OCI-LY1 (cell line): ENCODE measurements around the gene EDC4.

Experiments
- H2AFZ ChIP-seq: fragments of 200-600 bp; sonication (generic), shearing (Covaris generic); 2 replicates; pipeline ENCODE4 v1.6.0; 2014; ENCODE audit warnings: antibody characterized with exemption, mild to moderate bottlenecking, low read length
- H3F3A ChIP-seq: fragments of 200-600 bp; sonication (generic), shearing (Covaris generic); 2 replicates; pipeline ENCODE4 v1.6.0; 2014; ENCODE audit warnings: mild to moderate bottlenecking, antibody characterized with exemption, low read length, moderate library complexity; ENCODE audit not compliant: insufficient read depth
- H3K27ac ChIP-seq: fragments of 200-600 bp; sonication (generic); 2 replicates; pipeline ENCODE4 v1.5.1; 2014; ENCODE audit warnings: low read length, mixed run types, mild to moderate bottlenecking, low read depth; ENCODE audit not compliant: poor library complexity, severe bottlenecking
- H3K27me3 ChIP-seq: fragments of 200-600 bp; sonication (generic); 2 replicates; pipeline ENCODE4 v1.6.0; 2014; ENCODE audit warnings: antibody characterized with exemption, mild to moderate bottlenecking, low read length, moderate library complexity; ENCODE audit not compliant: insufficient read depth
- H3K36me3 ChIP-seq: fragments of 200-600 bp; sonication (generic); 2 replicates; pipeline ENCODE4 v1.6.1; 2014; ENCODE audit warnings: mild to moderate bottlenecking, antibody characterized with exemption, low read length, moderate library complexity, mixed read lengths; ENCODE audit not compliant: insufficient read depth
- H3K4me1 ChIP-seq: fragments of 200-600 bp; sonication (generic); 2 replicates; pipeline ENCODE4 v1.5.1; 2014; ENCODE audit warnings: mild to moderate bottlenecking, low read length, moderate library complexity; ENCODE audit not compliant: insufficient read depth, severe bottlenecking
- H3K4me2 ChIP-seq: fragments of 200-600 bp; sonication (generic), shearing (Covaris generic); 2 replicates; pipeline ENCODE4 v1.6.1; 2014; ENCODE audit warnings: low read length
- H3K4me3 ChIP-seq: fragments of 200-600 bp; sonication (generic); 2 replicates; pipeline ENCODE4 v1.5.1; 2014; ENCODE audit warnings: low read length, low read depth, mild to moderate bottlenecking, mixed read lengths; ENCODE audit not compliant: poor library complexity, severe bottlenecking
- H3K79me2 ChIP-seq: fragments of 200-600 bp; shearing (Covaris generic); 2 replicates; pipeline ENCODE4 v1.6.1; 2016; ENCODE audit warnings: mixed run types, low read length, mixed read lengths; ENCODE audit not compliant: insufficient read depth
- H3K9ac ChIP-seq: fragments of 200-600 bp; sonication (generic), shearing (Covaris generic); 2 replicates; pipeline ENCODE4 v1.6.1; 2014; ENCODE audit warnings: mild to moderate bottlenecking, low read length, mixed read lengths
- H3K9me2 ChIP-seq: fragments of 200-600 bp; sonication (generic), shearing (Covaris generic); 2 replicates; pipeline ENCODE4 v1.6.1; 2014; ENCODE audit warnings: low read depth, mild to moderate bottlenecking, low read length, mixed read lengths
- H3K9me3 ChIP-seq: fragments of 200-600 bp; shearing (Covaris generic); 2 replicates; pipeline ENCODE4 v1.6.1; 2014; ENCODE audit warnings: low read length, mixed read lengths
- H4K20me1 ChIP-seq: fragments of 200-600 bp; sonication (generic), shearing (Covaris generic); 2 replicates; pipeline ENCODE4 v1.6.0; 2016; ENCODE audit warnings: mild to moderate bottlenecking, low read length; ENCODE audit not compliant: insufficient read depth
- CTCF ChIP-seq: fragments of 200-600 bp; sonication (generic), shearing (Covaris generic); IDR thresholded peaks from 2 replicates; pipeline ENCODE4 v1.5.1; 2017; ENCODE audit warnings: mild to moderate bottlenecking, antibody characterized with exemption, low read length, moderate library complexity, mixed read lengths
- EZH2 ChIP-seq: fragments of 200-600 bp; sonication (generic), shearing (Covaris generic); IDR thresholded peaks from 2 replicates; pipeline ENCODE4 v1.8.0; 2017; ENCODE audit warnings: borderline replicate concordance, mixed run types, mild to moderate bottlenecking, antibody characterized with exemption, low read length, moderate library complexity, mixed read lengths

The EDC4 gene

GRCh38 chr16:67878232-67878631, 5.4 kb downstream of the EDC4 start:
- TF ChIP-seq CTCF (no peak), EZH2 (no peak)
- Histone ChIP-seq H3K4me1 (peaks cover 16% of the 10 kb centered on the region), H2AFZ (no peak overlapping the region), H3K9me3 (no peaks in the 10 kb centered on the region), H3K4me3 (no peak overlapping the region), H3K79me2 (peaks cover 25% of the 10 kb centered on the region), H3K36me3 (peaks cover 75% of the 10 kb centered on the region), H3F3A (no peaks in the 10 kb centered on the region), H3K9me2 (no peaks in the 10 kb centered on the region), H3K27me3 (no peaks in the 10 kb centered on the region), H4K20me1 (no peaks in the 10 kb centered on the region), H3K4me2 (no peak overlapping the region), H3K9ac (no peak overlapping the region), H3K27ac (no peak overlapping the region)

DNA sequence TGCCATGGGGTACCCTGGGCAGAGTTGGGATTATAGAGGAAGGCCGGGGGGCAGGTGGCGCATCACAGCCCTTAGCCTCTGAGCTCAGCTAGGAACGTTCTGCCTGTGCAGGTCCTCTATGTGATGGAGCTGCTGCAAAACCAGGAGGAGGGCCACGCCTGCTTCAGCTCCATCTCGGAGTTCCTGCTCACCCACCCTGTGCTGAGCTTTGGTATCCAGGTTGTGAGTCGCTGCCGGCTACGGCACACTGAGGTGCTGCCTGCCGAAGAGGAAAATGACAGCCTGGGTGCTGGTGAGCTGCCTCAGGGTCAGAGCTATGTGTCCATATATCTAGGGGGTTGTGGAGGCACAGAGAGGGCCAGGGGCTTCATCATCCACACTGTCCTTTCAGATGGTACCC, 6.0 kb downstream of the EDC4 start:
- Histone ChIP-seq H3K36me3 (peaks cover 81% of the 10 kb centered on the region), H3K4me3 (no peak overlapping the region), H3K79me2 (peaks cover 19% of the 10 kb centered on the region), H3K4me1 (peaks cover 13% of the 10 kb centered on the region), H3K9me2 (no peaks in the 10 kb centered on the region), H3K4me2 (no peak overlapping the region), H3K27ac (no peak overlapping the region), H3K27me3 (no peaks in the 10 kb centered on the region), H2AFZ (no peak overlapping the region), H3K9ac (no peak overlapping the region), H3F3A (no peaks in the 10 kb centered on the region), H3K9me3 (no peaks in the 10 kb centered on the region), H4K20me1 (no peaks in the 10 kb centered on the region)
- TF ChIP-seq EZH2, result no peak
- no peak for TF ChIP-seq CTCF

GRCh38 chr16:67879462-67879861, 6.6 kb downstream of the EDC4 start:
- Histone ChIP-seq H3K4me2 (no peak overlapping the region), H2AFZ (no peak overlapping the region), H4K20me1 (no peaks in the 10 kb centered on the region), H3F3A (no peaks in the 10 kb centered on the region), H3K9me3 (no peaks in the 10 kb centered on the region), H3K36me3 (peaks cover 87% of the 10 kb centered on the region), H3K9me2 (no peaks in the 10 kb centered on the region), H3K27me3 (no peaks in the 10 kb centered on the region), H3K27ac (no peak overlapping the region), H3K4me3 (no peak overlapping the region), H3K4me1 (peaks cover 7% of the 10 kb centered on the region), H3K79me2 (peaks cover 12% of the 10 kb centered on the region; the same call in 1 of the 2 replicates), H3K9ac (no peak overlapping the region)
- TF ChIP-seq CTCF (no peak), EZH2 (no peak)
